DMS114 treated with DMSO at 0.1 percent for 48 hours (cell line): Measurements from ENCODE around the gene GATAD2B.

Experiments used
- DNase-seq: peaks from one replicate; lab custom pipeline; 2025; ENCODE audit not compliant: unreplicated experiment; lab: John Stamatoyannopoulos, UW

The GATAD2B gene

GRCh38 chr1:153764310-153764709, 158.5 kb downstream of the GATAD2B start:
- DNase-seq, result no peak

GRCh38 chr1:153763365-153764225, 159.2 kb downstream of the GATAD2B start:
- no peak for DNase-seq

- DNase-seq, result no peak
Observed at GRCh38 chr1:153760440-153760839, 162.3 kb downstream of the GATAD2B start.
